Fibroblast of villous mesenchyme (primary cell): ENCODE results near the gene TMEM234. TPM values are rescaled to one million over a fixed set of nuclear protein-coding genes. Genes with fewer than 3 reads are reported as not detected.

Source experiments
- DNase-seq: peaks from one replicate; pipeline ENCODE4 v3.0.0-alpha.2; 2010; ENCODE audit warnings: low read depth
- H3K4me3 ChIP-seq: 2 replicates; pipeline ENCODE4 v1.5.1; 2011; ENCODE audit warnings: low read depth, mild to moderate bottlenecking, low read length
- small RNA-seq: library from RNA; depleted of rRNA; stranded (forward); fragments of <200 nt; gene quantifications from one replicate; pipeline ENCODE3, GENCODE V24; 2012
- total RNA-seq: library from RNA; depleted of rRNA; stranded (reverse); fragments of >200 nt; gene quantifications from 2 replicates; pipeline ENCODE4 v1.2.3, GENCODE V29; 2012
- TF ChIP-seq, protein P1 (sequence below): IDR thresholded peaks from 2 replicates; pipeline ENCODE4 v1.5.1; 2012; ENCODE audit warnings: low read depth, mild to moderate bottlenecking, low read length; ENCODE audit not compliant: insufficient read depth

The TMEM234 gene
- total RNA-seq, 1 donor, result 21.6 TPM

DNA sequence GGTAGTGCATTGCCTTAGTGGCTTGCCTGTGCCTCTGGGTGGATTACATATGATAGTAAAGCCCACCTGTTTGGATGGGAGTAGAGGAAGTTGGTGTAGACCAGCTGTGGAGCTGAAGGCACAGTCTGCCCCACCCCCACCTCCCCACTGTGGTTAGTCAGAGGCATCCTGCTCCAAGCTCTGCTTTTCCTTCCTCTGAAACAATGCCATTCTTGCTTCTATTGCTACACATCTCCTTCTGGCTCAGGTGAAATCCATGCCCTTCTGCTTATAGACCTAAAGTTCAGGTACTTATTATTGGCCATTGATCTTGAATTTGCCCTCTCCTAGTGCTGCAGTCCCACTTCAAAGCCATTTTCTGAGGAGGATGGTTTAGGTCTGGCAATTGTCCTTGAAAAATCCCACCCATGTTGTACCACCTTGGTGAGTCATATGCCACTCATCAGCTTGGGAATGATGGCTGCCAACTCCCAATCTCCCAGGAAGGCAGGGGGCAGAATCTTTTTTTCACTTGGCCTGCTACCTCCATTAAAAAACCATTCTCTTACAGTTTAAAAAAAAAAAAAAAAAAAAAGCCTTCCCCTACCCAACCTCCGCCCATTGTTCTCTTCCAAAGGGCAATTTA lies 49.4 kb downstream of the TMEM234 start:
- TF ChIP-seq, protein P1, sequence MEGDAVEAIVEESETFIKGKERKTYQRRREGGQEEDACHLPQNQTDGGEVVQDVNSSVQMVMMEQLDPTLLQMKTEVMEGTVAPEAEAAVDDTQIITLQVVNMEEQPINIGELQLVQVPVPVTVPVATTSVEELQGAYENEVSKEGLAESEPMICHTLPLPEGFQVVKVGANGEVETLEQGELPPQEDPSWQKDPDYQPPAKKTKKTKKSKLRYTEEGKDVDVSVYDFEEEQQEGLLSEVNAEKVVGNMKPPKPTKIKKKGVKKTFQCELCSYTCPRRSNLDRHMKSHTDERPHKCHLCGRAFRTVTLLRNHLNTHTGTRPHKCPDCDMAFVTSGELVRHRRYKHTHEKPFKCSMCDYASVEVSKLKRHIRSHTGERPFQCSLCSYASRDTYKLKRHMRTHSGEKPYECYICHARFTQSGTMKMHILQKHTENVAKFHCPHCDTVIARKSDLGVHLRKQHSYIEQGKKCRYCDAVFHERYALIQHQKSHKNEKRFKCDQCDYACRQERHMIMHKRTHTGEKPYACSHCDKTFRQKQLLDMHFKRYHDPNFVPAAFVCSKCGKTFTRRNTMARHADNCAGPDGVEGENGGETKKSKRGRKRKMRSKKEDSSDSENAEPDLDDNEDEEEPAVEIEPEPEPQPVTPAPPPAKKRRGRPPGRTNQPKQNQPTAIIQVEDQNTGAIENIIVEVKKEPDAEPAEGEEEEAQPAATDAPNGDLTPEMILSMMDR, result no peak
- DNase-seq, result no peak
- H3K4me3 ChIP-seq, result no peak overlapping the region

DNA sequence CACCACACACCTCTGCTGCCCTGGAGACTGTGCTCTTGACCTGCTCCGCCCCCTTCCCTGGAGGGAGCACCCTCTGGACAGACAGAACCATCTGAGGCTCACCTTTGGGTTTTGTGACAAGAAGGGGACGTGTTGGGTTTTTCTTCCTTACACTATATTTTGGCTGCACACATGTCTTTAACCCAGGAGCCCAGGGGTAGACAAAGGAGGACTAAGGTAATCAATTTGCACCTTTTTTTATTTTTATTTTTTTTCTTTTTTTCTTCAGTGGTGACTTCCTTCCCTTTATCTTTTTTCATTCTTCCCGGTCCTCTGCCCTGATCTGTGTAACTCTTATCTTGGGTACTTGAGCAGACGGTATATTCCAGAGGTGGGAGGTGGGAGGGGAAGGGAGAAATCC lies 51.2 kb downstream of the TMEM234 start:
- no peak overlapping the region for H3K4me3 ChIP-seq
- DNase-seq, result no peak
- TF ChIP-seq, protein P1, result no peak

Small RNA genes lying within 50 kb of the gene (small RNA-seq; reads per million reads assigned to genes)
- not detected for gene RF00017

Other genes starting within 250 kb of the TMEM234 start
- gene KHDRBS1, start 208.5 kb downstream of the TMEM234 start, total RNA-seq, result 50.3 and 51.0 TPM in 2 replicates
- 5.6 and 5.8 TPM in 2 replicates for gene TMEM39B, start 149.4 kb downstream of the TMEM234 start, total RNA-seq
- gene KPNA6, start 114.3 kb downstream of the TMEM234 start, total RNA-seq, result 61.8 and 96.7 TPM in 2 replicates
- 105 and 128 TPM in 2 replicates for gene TXLNA, start 42.7 kb downstream of the TMEM234 start, total RNA-seq
- gene CCDC28B, start 21.8 kb downstream of the TMEM234 start, total RNA-seq, result 22.5 and 30.3 TPM in 2 replicates
- gene IQCC, start 16.7 kb downstream of the TMEM234 start, total RNA-seq, result 0.86 and 2.3 TPM in 2 replicates
- not detected in 2 replicates for gene DCDC2B, start 13.3 kb downstream of the TMEM234 start, total RNA-seq
- gene EIF3I, start 54 bp upstream of the TMEM234 start, total RNA-seq, result 264 and 280 TPM in 2 replicates
- gene FAM167B, start 24.9 kb upstream of the TMEM234 start, total RNA-seq, result 0.97 and 5.2 TPM in 2 replicates
- 0.43 TPM in 1 of 2 replicates, not detected in the other for gene LCK, start 28.9 kb upstream of the TMEM234 start, total RNA-seq
- gene HDAC1, start 69.7 kb upstream of the TMEM234 start, total RNA-seq, result 67.6 and 95.0 TPM in 2 replicates
- 30.9 and 32.4 TPM in 2 replicates for gene MARCKSL1, start 113.9 kb upstream of the TMEM234 start, total RNA-seq
- 1.3 TPM in 2 replicates for gene FAM229A, start 140.1 kb upstream of the TMEM234 start, total RNA-seq
- 0.86 and 0.97 TPM in 2 replicates for gene TSSK3, start 140.2 kb upstream of the TMEM234 start, total RNA-seq
- 58.3 and 76.4 TPM in 2 replicates for gene BSDC1, start 172.1 kb upstream of the TMEM234 start, total RNA-seq
- not detected in 2 replicates for gene ZBTB8B, start 242.7 kb upstream of the TMEM234 start, total RNA-seq